Measurements from ENCODE around the gene RAB23.

Gene RAB23

DNA sequence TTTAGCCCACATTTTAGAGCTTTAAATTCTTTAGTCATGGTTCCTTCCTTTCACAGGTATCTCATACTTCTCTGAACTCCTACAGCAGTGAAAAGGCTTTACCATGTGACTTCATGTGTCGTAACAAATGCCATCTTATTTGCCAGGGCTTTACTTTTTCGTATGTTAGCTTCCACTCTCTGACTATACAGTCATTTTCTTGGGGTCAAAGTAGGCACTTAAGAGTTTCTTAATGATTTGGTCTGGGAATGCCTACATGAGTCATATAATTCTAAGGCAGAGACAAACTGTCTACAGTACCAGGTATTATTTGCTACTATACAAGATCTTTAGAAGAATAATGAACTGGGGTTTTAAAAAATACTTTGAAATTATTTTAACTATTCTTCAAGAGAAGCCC, 15.0 kb downstream of the RAB23 start:
- ChIA-PET CTCF (interaction anchor here (1.0 to 2.1 kb wide), 5 partner anchors 9 to 110 kb away, joined by 3 to 8 read pairs (median 5); partner anchors contain the start of gene PRIM2), POLR2A (interaction anchor here (1.0 kb wide), 1 partner anchor 14 kb away, joined by 4 read pairs; no protein-coding TSS in a partner anchor)
- TF ChIP-seq CTCF (IDR thresholded peaks at IDR 0.05; ENCODE audit: insufficient read depth, low read length, missing control alignments), result no peak
- H3K4me3 ChIP-seq (ENCODE audit: low read depth, low read length), result no peak overlapping the region
- DNase-seq (ENCODE audit: low read depth, low spot score), result no peak

DNA sequence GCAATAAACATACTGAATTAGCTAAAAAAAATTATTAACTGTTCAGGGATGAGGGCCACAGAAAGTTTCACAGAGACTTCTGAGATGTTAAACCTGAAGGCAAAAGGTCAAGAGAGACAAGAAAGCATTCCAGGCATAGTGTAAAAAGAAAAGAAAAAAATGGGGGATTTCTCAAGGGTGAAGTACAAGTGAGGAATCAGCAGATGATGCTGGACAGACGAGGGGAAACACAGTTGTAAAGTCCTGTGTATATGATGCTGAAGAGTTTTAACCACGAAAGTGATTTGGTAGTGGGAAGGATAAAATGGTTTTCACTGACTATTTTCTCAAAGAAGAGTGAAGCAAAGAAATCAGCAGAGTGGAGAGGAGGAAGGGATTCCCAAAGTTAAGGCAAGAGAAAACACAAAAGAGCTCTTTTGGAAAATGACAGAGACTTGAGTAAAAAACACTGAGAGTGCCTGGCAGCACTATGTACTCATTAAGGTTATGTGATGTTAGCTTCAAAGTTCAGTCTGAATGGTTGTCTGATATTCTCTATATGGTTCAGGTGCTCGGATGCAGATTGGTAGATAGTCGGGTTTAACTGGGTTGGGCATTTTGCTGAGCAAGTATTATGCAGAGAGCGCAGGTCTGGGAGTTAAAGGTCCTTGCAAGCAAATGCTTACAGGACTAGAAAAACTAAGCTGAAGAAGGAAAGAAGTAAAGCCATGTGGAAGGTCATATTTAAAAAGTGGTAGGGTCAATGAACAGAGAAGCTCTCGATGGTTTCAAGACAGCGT, 16.4 kb downstream of the RAB23 start:
- H3K4me3 ChIP-seq (ENCODE audit: low read depth, low read length), result no peak overlapping the region
- TF ChIP-seq CTCF (IDR thresholded peaks at IDR 0.05; ENCODE audit: insufficient read depth, low read length, missing control alignments), result no peak
- no peak for DNase-seq (ENCODE audit: low read depth, low spot score)
- ChIA-PET POLR2A (no interaction called here), CTCF (interaction anchor here (0.7 to 2.0 kb wide), 5 partner anchors 16 to 111 kb away, joined by 3 to 8 read pairs (median 3); partner anchors contain the start of genes PRIM2 and RAB23)

- TF ChIP-seq CTCF (IDR thresholded peaks at IDR 0.05; ENCODE audit: insufficient read depth, low read length, missing control alignments), result no peak
- POLR2A ChIA-PET, result no interaction called here
- CTCF ChIA-PET, result interaction anchor here (0.9 to 1.3 kb wide), 2 partner anchors 12 to 113 kb away, joined by 3 to 4 read pairs; no protein-coding TSS in a partner anchor
- DNase-seq (ENCODE audit: low read depth, low spot score), result no peak
- no peak overlapping the region for H3K4me3 ChIP-seq (ENCODE audit: low read depth, low read length)
These were observed 20.4 kb downstream of the RAB23 start for GRCh38 chr6:57201718-57202117.

DNA sequence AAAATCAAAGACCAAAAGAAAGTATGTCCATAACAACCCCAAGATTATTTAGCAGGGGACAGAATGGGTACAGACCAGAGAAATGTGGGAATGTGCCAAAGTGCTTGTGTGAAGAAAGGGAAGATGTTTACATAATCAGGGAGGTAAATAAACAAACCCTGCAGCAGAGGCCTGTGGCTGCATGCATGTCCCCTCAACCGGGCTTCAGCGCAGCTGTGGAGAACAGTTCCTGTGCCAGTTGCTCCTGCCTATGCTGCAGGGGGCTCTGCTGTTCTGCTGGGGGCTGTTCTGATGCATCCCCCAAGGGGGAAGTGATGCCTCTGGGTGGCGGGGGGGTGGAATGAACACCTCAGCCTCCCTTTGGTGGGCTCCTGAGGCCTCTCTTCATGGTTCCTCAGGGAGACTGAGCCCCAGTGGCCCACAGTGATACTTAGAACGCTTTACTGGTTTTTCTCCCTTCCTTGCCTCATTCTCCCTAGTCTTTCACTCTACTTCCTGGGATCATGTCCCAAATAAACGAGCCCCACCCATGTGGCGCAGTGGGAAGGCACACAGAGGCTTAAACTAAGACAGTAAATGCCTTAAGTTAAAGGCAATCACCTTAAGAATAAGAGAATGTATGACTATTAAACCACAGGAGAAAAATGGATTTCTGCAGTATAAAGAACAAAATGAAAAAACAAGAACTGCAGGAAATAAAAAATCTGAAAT, 23.0 kb downstream of the RAB23 start:
- TF ChIP-seq CTCF (IDR thresholded peaks at IDR 0.05; ENCODE audit: insufficient read depth, low read length, missing control alignments), result no peak
- no peak for DNase-seq (ENCODE audit: low read depth, low spot score)
- no peak overlapping the region for H3K4me3 ChIP-seq (ENCODE audit: low read depth, low read length)
- ChIA-PET POLR2A (no interaction called here), CTCF (interaction anchor here (1.7 to 2.6 kb wide), 3 partner anchors 8 to 118 kb away, joined by 4 to 13 read pairs (median 7); partner anchors contain the start of gene PRIM2)

DNA sequence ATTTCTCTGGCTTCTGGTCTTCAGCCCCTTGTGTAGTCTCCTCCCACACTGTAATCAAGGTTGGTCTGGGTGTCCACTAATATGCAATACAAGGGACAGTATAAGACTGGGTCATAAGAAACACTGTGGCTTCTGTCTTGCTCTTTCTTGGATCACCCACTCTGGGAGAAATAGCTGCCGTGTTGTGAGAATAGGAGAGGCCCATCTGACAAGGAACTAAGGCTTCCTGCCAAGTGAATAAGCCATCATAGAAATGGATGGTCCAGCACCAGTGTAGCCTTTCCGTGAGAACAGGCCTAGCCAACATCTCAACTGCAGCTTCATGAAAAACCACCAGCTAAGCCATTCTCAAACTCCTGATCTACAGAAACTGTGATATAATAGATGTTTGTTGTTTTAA, 26.6 kb downstream of the RAB23 start:
- no peak for DNase-seq (ENCODE audit: low read depth, low spot score)
- no peak overlapping the region for H3K4me3 ChIP-seq (ENCODE audit: low read depth, low read length)
- TF ChIP-seq CTCF (IDR thresholded peaks at IDR 0.05; ENCODE audit: insufficient read depth, low read length, missing control alignments), result no peak
- ChIA-PET POLR2A (no interaction called here), CTCF (interaction anchor here (1.3 kb wide), 1 partner anchor 120 kb away, joined by 5 read pairs; no protein-coding TSS in a partner anchor)

- CTCF ChIA-PET, result interaction anchor here (13.2 kb wide), 1 partner anchor 123 kb away, joined by 207 read pairs; the partner anchor contains the start of gene PRIM2
These were observed 28.9 kb downstream of the RAB23 start for GRCh38 chr6:57193177-57193576.

More at GRCh38 chr6:57193177-57193576, 28.9 kb downstream of the RAB23 start:
- no peak for TF ChIP-seq CTCF (IDR thresholded peaks at IDR 0.05; ENCODE audit: insufficient read depth, low read length, missing control alignments)
- DNase-seq (ENCODE audit: low read depth, low spot score), result no peak
- POLR2A ChIA-PET, result no interaction called here
- no peak overlapping the region for H3K4me3 ChIP-seq (ENCODE audit: low read depth, low read length)

Data from AG04449 (cell line).